Adipocyte (in vitro differentiated cells): Measurements from ENCODE around the gene SLC25A25.
"Not testable (repeated sequence)": the region's sequence is repeated elsewhere in the genome, so short reads cannot be mapped to it uniquely, and the experiment has no call there.

Experiments
- DNase-seq: peaks from one replicate; pipeline ENCODE4 v3.0.0-alpha.2; 2015; ENCODE audit warnings: low read depth
- H3K27me3 ChIP-seq: replicated peaks from 2 replicates; pipeline ENCODE4 v1.7.0; 2013; ENCODE audit warnings: mild to moderate bottlenecking, low read length, moderate library complexity; ENCODE audit not compliant: control insufficient read depth, insufficient read depth
- H3K36me3 ChIP-seq: 2 replicates; pipeline ENCODE4 v1.7.0; 2013; ENCODE audit warnings: low read length, mild to moderate bottlenecking, moderate library complexity; ENCODE audit not compliant: control insufficient read depth, insufficient read depth, severe bottlenecking
- H3K4me1 ChIP-seq: 2 replicates; pipeline ENCODE4 v1.7.0; 2013; ENCODE audit warnings: mild to moderate bottlenecking, low read length, moderate library complexity; ENCODE audit not compliant: control insufficient read depth, insufficient read depth
- H3K4me3 ChIP-seq: 2 replicates; pipeline ENCODE4 v1.7.0; 2013; ENCODE audit warnings: mild to moderate bottlenecking, low read length, moderate library complexity
- H3K9ac ChIP-seq: 2 replicates; pipeline ENCODE4 v1.7.0; 2013; ENCODE audit warnings: mild to moderate bottlenecking, low read length, moderate library complexity
- H3K9me3 ChIP-seq: 2 replicates; pipeline ENCODE4 v1.7.0; 2013; ENCODE audit warnings: mild to moderate bottlenecking, low read length, moderate library complexity; ENCODE audit not compliant: control insufficient read depth

SLC25A25 gene

GRCh38 chr9:128067645-128068385 lies at the start of gene SLC25A25:
TSS of gene SLC25A25 (plus strand) at chr9:128068232. CDS start at chr9:128068320, 88 bp downstream.
- no peaks in the 10 kb centered on the region for H3K9me3 ChIP-seq
- peak; percentile 100 for DNase-seq
- H3K4me1 ChIP-seq = peaks cover 56% of the 10 kb centered on the region
- H3K9ac ChIP-seq = peak within 1 kb of the TSS; percentile 93
- H3K36me3 ChIP-seq = peaks cover 7% of the 10 kb centered on the region
- peak within 1 kb of the TSS; percentile 95 for H3K4me3 ChIP-seq
- H3K27me3 ChIP-seq = no peaks in the 10 kb centered on the region

GRCh38 chr9:128020692-128021091 lies 47.3 kb upstream of the SLC25A25 start:
- no peak for DNase-seq
- H3K4me1 ChIP-seq = no peaks in the 10 kb centered on the region
- no peaks in the 10 kb centered on the region for H3K36me3 ChIP-seq

GRCh38 chr9:128021098-128021497 lies 46.9 kb upstream of the SLC25A25 start:
- Histone ChIP-seq H3K9ac (no peak overlapping the region), H3K9me3 (no peaks in the 10 kb centered on the region), H3K36me3 (no peaks in the 10 kb centered on the region), H3K4me3 (no peak overlapping the region), H3K27me3 (no peaks in the 10 kb centered on the region), H3K4me1 (no peaks in the 10 kb centered on the region)
- no peak for DNase-seq

More at GRCh38 chr9:128020692-128021091, 47.3 kb upstream of the SLC25A25 start:
- H3K4me3 ChIP-seq = no peak overlapping the region
- no peak overlapping the region for H3K9ac ChIP-seq
- no peaks in the 10 kb centered on the region for H3K9me3 ChIP-seq
- H3K27me3 ChIP-seq = no peaks in the 10 kb centered on the region

- Histone ChIP-seq H3K4me1 (no peaks in the 10 kb centered on the region), H3K9ac (no peak overlapping the region), H3K9me3 (no peaks in the 10 kb centered on the region), H3K27me3 (no peaks in the 10 kb centered on the region), H3K36me3 (no peaks in the 10 kb centered on the region), H3K4me3 (no peak overlapping the region)
- DNase-seq = no peak
Observed at GRCh38 chr9:128022886-128023285, 45.1 kb upstream of the SLC25A25 start.

- H3K9me3 ChIP-seq, H3K36me3 ChIP-seq, DNase-seq, H3K9ac ChIP-seq, H3K4me1 ChIP-seq, H3K27me3 ChIP-seq, H3K4me3 ChIP-seq: not testable (repeated sequence)
Observed at GRCh38 chr9:128023671-128024070, 44.4 kb upstream of the SLC25A25 start.

- H3K4me3 ChIP-seq = no peak overlapping the region
- no peak for DNase-seq
- no peaks in the 10 kb centered on the region for H3K27me3 ChIP-seq
- no peak overlapping the region for H3K9ac ChIP-seq
- no peaks in the 10 kb centered on the region for H3K4me1 ChIP-seq
- no peaks in the 10 kb centered on the region for H3K36me3 ChIP-seq
- H3K9me3 ChIP-seq = no peaks in the 10 kb centered on the region
Observed at GRCh38 chr9:128024761-128025308, 43.2 kb upstream of the SLC25A25 start.

GRCh38 chr9:128025736-128026135 lies 42.3 kb upstream of the SLC25A25 start:
- H3K27me3 ChIP-seq = no peaks in the 10 kb centered on the region
- no peaks in the 10 kb centered on the region for H3K9me3 ChIP-seq
- H3K36me3 ChIP-seq = no peaks in the 10 kb centered on the region
- DNase-seq = no peak
- no peaks in the 10 kb centered on the region for H3K4me1 ChIP-seq
- no peak overlapping the region for H3K4me3 ChIP-seq
- H3K9ac ChIP-seq = no peak overlapping the region

GRCh38 chr9:128026255-128026772 lies 41.7 kb upstream of the SLC25A25 start:
- H3K9ac ChIP-seq = no peak overlapping the region
- no peaks in the 10 kb centered on the region for H3K4me1 ChIP-seq
- H3K4me3 ChIP-seq = no peak overlapping the region
- no peaks in the 10 kb centered on the region for H3K9me3 ChIP-seq
- H3K27me3 ChIP-seq = no peaks in the 10 kb centered on the region
- no peaks in the 10 kb centered on the region for H3K36me3 ChIP-seq
- no peak for DNase-seq

- Histone ChIP-seq H3K4me1 (no peaks in the 10 kb centered on the region), H3K27me3 (no peaks in the 10 kb centered on the region), H3K9me3 (no peaks in the 10 kb centered on the region), H3K9ac (no peak overlapping the region), H3K36me3 (no peaks in the 10 kb centered on the region), H3K4me3 (no peak overlapping the region)
- no peak for DNase-seq
Observed at GRCh38 chr9:128026773-128027541, 41.1 kb upstream of the SLC25A25 start.

GRCh38 chr9:128027705-128028104 lies 40.3 kb upstream of the SLC25A25 start:
- no peak overlapping the region for H3K9ac ChIP-seq

GRCh38 chr9:128033609-128034008 lies 34.4 kb upstream of the SLC25A25 start:
- Histone ChIP-seq H3K27me3 (no peaks in the 10 kb centered on the region), H3K9me3 (no peaks in the 10 kb centered on the region), H3K4me1 (no peaks in the 10 kb centered on the region), H3K4me3 (no peak overlapping the region), H3K9ac (no peak overlapping the region), H3K36me3 (no peaks in the 10 kb centered on the region)
- DNase-seq = no peak

More at GRCh38 chr9:128027705-128028104, 40.3 kb upstream of the SLC25A25 start:
- no peaks in the 10 kb centered on the region for H3K36me3 ChIP-seq
- H3K27me3 ChIP-seq = no peaks in the 10 kb centered on the region
- H3K9me3 ChIP-seq = no peaks in the 10 kb centered on the region
- no peak overlapping the region for H3K4me3 ChIP-seq
- no peak for DNase-seq
- H3K4me1 ChIP-seq = no peaks in the 10 kb centered on the region
